Effector memory CD4-positive, alpha-beta T cell (primary cell): Measurements from ENCODE around the gene NR4A2.

ENCODE experiments used
- DNase-seq, 3 donors: peaks; one replicate each; pipeline ENCODE4 v3.0.0-alpha.2; 2020
- H3K27ac ChIP-seq: 2 replicates; pipeline ENCODE4 v1.7.0; 2013; ENCODE audit warnings: mild to moderate bottlenecking, low read length, moderate library complexity; ENCODE audit not compliant: insufficient read depth, poor library complexity, severe bottlenecking
- H3K27me3 ChIP-seq: replicated peaks from 2 replicates; pipeline ENCODE4 v1.7.0; 2013; ENCODE audit warnings: mild to moderate bottlenecking, low read length; ENCODE audit not compliant: insufficient read depth, control insufficient read depth, poor library complexity, severe bottlenecking
- H3K36me3 ChIP-seq: 2 replicates; pipeline ENCODE4 v1.7.0; 2013; ENCODE audit warnings: mild to moderate bottlenecking, low read length, moderate library complexity; ENCODE audit not compliant: control insufficient read depth, insufficient read depth
- H3K4me1 ChIP-seq: 2 replicates; pipeline ENCODE4 v1.7.0; 2013; ENCODE audit warnings: low read length, mild to moderate bottlenecking; ENCODE audit not compliant: control insufficient read depth, insufficient read depth, poor library complexity, severe bottlenecking
- H3K4me3 ChIP-seq: 2 replicates; pipeline ENCODE4 v1.7.0; 2013; ENCODE audit warnings: low read length, low read depth, mild to moderate bottlenecking; ENCODE audit not compliant: insufficient read depth, poor library complexity, severe bottlenecking
- H3K9me3 ChIP-seq: 2 replicates; pipeline ENCODE4 v1.7.0; 2013; ENCODE audit warnings: mild to moderate bottlenecking, low read length, moderate library complexity; ENCODE audit not compliant: control insufficient read depth

Gene NR4A2

DNA sequence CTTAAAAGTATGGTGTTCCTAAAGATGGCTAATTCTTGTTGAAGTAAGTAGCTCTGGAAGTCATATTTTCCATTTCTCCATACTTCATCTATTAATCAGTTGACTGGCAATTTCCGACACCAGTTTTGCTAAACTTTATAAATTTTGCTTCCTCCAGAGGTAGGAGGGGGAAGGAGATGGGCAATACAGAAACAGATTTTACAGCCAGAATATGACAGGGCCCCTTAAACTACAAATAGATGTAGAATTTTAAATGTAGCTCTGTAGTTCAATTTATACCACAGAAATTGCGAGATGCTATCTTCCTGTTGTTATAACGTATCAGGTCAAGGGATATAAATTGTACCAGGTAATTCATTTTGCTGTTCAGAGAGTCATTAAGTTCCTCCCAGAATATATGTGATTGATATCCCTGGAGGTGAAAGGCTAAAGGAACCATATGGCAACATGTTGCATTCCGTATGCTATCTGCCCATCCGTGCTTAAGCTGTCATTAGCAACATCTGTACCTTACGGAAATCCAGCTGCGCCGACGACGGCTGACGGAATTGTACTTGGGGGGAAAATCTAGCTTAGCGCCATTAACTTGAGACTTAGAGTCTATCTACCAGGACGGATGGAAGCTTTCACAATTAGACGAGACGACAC lies 8.4 kb upstream of the NR4A2 start:
- Histone ChIP-seq H3K36me3 (no peaks in the 10 kb centered on the region), H3K9me3 (no peaks in the 10 kb centered on the region), H3K27me3 (no peaks in the 10 kb centered on the region), H3K4me3 (peak overlapping the region; percentile 99), H3K27ac (peak overlapping the region; percentile 100), H3K4me1 (peaks cover 10% of the 10 kb centered on the region)
- peak in 1 of 3 donors; percentile 34 for DNase-seq

DNA sequence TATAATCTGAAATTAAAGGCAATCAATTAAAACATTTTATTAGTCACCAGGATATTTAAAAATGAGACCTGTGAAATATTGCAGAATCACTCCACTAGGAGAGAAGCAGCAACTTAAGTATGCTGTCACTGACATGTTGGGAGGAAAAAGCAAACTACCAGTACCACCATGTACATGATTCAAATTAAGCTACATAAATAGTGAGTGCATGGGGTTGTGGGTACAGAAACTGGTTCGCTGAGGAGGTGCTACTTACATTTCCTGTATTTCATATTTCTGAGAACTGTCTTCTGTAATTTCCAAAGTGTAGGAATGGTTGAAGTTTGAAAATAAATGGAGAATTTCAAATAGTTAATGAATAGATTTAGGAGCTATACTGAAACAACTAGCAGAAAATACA lies 7.9 kb upstream of the NR4A2 start:
- Histone ChIP-seq H3K27ac (peak overlapping the region; percentile 100), H3K36me3 (no peaks in the 10 kb centered on the region), H3K4me3 (no peak overlapping the region), H3K4me1 (peaks cover 11% of the 10 kb centered on the region), H3K27me3 (no peaks in the 10 kb centered on the region), H3K9me3 (no peaks in the 10 kb centered on the region)
- no peak for DNase-seq

GRCh38 chr2:156339865-156340264 lies 7.3 kb upstream of the NR4A2 start:
- no peak overlapping the region for H3K27ac ChIP-seq
- no peak for DNase-seq
- no peak overlapping the region for H3K4me3 ChIP-seq
- no peaks in the 10 kb centered on the region for H3K9me3 ChIP-seq
- no peaks in the 10 kb centered on the region for H3K27me3 ChIP-seq
- peaks cover 16% of the 10 kb centered on the region for H3K4me1 ChIP-seq
- no peaks in the 10 kb centered on the region for H3K36me3 ChIP-seq

- no peaks in the 10 kb centered on the region for H3K9me3 ChIP-seq
- H3K36me3 ChIP-seq: no peaks in the 10 kb centered on the region
- no peak overlapping the region for H3K27ac ChIP-seq
- peaks cover 19% of the 10 kb centered on the region for H3K4me1 ChIP-seq
- DNase-seq: no peak
- H3K27me3 ChIP-seq: no peaks in the 10 kb centered on the region
- H3K4me3 ChIP-seq: no peak overlapping the region
These were observed 6.8 kb upstream of the NR4A2 start for GRCh38 chr2:156339110-156339847.

DNA sequence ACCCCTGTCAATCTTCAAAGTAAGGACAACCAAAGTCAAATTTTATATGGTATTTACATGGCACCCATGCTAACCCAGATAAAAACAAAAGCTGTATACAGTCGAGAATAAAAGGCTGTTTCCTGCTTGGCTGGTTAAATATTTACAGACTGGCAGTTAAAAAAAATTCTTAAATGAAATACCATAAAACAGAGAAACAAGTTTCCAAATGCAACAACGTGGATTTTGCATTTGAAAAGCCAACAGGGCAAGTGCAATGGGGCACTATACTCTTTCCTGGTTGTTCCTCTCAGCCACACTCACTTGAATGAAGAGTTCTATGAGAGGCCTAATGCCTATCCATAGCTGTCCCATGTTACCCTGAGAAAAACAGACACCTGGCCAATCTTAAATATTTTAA lies 6.1 kb upstream of the NR4A2 start:
- H3K36me3 ChIP-seq: no peaks in the 10 kb centered on the region
- no peaks in the 10 kb centered on the region for H3K27me3 ChIP-seq
- H3K27ac ChIP-seq: no peak overlapping the region
- no peaks in the 10 kb centered on the region for H3K9me3 ChIP-seq
- peaks cover 21% of the 10 kb centered on the region for H3K4me1 ChIP-seq
- H3K4me3 ChIP-seq: no peak overlapping the region
- DNase-seq: no peak

- Histone ChIP-seq H3K27ac (peak overlapping the region; percentile 98), H3K36me3 (no peaks in the 10 kb centered on the region), H3K4me3 (peak overlapping the region; percentile 85), H3K27me3 (no peaks in the 10 kb centered on the region), H3K4me1 (peaks cover 21% of the 10 kb centered on the region), H3K9me3 (no peaks in the 10 kb centered on the region)
- DNase-seq: peak; percentile 84 to 86 (median 84)
These were observed 2.3 kb upstream of the NR4A2 start for GRCh38 chr2:156334496-156335478.

DNA sequence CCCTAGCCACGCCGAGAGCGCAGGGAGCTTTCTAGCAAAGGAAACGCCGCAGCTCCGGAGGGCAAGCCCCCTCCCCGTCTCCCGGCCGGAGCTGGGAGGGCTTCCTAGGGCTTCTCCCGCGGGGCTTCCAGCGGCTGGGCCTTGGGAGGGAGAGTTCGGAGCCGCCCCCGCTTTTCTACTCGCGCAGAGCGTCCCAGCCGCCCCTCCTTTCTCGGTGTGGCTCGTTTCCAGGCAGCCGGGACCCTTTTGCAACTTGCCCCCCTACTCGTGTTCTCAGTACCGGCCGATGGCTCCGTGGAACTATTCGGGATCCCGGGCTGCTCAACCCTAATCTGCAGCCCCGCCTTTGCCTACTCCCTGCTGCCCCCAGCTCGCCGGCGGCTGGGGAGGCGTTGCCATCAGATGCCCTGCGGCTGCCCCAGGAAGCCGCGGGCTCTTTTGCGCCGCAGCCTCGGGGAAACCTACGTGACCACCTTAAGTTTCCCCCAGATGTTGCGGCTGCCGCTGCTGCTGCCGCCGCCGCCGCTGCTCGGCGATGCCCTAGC lies 1.5 kb upstream of the NR4A2 start:
- peak overlapping the region; percentile 98 for H3K27ac ChIP-seq
- peak in 1 of 3 donors; percentile 73 for DNase-seq
- no peaks in the 10 kb centered on the region for H3K36me3 ChIP-seq
- no peaks in the 10 kb centered on the region for H3K27me3 ChIP-seq
- peak overlapping the region; percentile 85 for H3K4me3 ChIP-seq
- H3K4me1 ChIP-seq: peaks cover 21% of the 10 kb centered on the region
- no peaks in the 10 kb centered on the region for H3K9me3 ChIP-seq

DNA sequence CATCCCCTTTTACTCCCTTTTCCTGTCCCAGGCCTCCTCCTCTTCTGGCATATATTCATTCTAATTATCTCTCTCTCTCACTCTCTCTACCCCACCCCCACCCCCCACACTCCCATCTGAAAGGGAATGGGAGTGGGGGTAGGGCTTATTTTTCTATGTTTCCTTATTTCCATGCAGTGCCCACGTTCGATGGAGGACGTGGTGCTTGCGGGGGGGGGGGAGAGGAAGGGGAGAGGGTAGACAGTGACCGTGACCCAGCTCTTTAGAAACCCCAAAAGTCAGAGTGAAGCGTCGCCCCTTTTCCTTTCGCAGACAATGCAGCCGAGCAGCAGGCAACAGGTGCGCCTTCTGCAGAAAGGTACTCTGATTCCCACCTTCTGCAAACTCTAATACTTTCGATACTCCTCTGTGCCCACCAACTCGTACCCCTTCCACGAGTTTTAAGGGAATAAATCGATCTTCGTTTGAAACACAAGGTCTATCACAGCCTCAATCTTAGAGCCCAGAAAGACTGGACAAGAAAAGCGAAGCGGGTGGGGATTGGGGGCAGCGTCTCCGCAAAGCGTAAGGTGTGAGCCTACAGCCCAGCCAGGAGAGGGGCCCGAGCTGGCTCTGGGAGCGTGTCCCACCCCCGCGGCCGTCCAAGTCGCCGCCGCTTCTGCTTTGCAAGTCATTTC lies 891 bp upstream of the NR4A2 start:
- peaks cover 21% of the 10 kb centered on the region for H3K4me1 ChIP-seq
- no peaks in the 10 kb centered on the region for H3K36me3 ChIP-seq
- no peaks in the 10 kb centered on the region for H3K27me3 ChIP-seq
- peak overlapping the region; percentile 98 for H3K27ac ChIP-seq
- H3K4me3 ChIP-seq: peak overlapping the region; percentile 85
- no peaks in the 10 kb centered on the region for H3K9me3 ChIP-seq
- DNase-seq: no peak

DNA sequence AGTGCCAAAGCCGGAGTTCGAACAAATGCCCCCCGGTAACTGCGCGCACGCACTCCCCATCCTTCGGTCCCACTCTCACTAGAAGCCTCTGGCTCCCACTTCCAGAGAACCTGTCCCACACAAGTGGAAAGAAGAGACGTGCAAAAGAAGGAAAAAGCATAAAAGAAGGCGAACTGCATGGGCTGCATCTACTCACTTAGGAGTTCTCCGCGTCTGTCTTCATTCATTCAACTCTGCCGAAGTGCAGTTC lies 312 bp downstream of the NR4A2 start:
- H3K27ac ChIP-seq: peak overlapping the region; percentile 98
- H3K4me3 ChIP-seq: peak overlapping the region; percentile 85
- no peaks in the 10 kb centered on the region for H3K9me3 ChIP-seq
- peaks cover 21% of the 10 kb centered on the region for H3K4me1 ChIP-seq
- no peaks in the 10 kb centered on the region for H3K27me3 ChIP-seq
- no peak for DNase-seq
- H3K36me3 ChIP-seq: no peaks in the 10 kb centered on the region
